GM21447 (cell line): Measurements from ENCODE around the gene RPS27.
"Not testable (repeated sequence)": the region's sequence is repeated elsewhere in the genome, so short reads cannot be mapped to it uniquely, and the experiment has no call there.

ENCODE experiments used
- ATAC-seq: cut with Tn5 transposase; IDR thresholded peaks from one replicate; pipeline ENCODE4 v1.9.1; 2021; ENCODE audit not compliant: unreplicated experiment

RPS27 gene

GRCh38 chr1:153960206-153960605 is 30.4 kb upstream of the RPS27 start:
- no peak for ATAC-seq

GRCh38 chr1:153961421-153961820 is 29.1 kb upstream of the RPS27 start:
- ATAC-seq, result no peak

- no peak for ATAC-seq
These were observed 28.2 kb upstream of the RPS27 start for GRCh38 chr1:153962088-153963029.

- ATAC-seq, result peak; percentile 45
These were observed 27.3 kb upstream of the RPS27 start, which contains the start of gene SLC39A1 for GRCh38 chr1:153963030-153963849. Gene SLC39A1, minus strand, starts transcription at chr1:153963537. Its CDS starts 822 bp downstream, at chr1:153962715.

GRCh38 chr1:153963850-153964331 is 26.7 kb upstream of the RPS27 start:
- no peak for ATAC-seq

- ATAC-seq, result peak; percentile 64
These were observed 23.2 kb upstream of the RPS27 start, which contains the start of gene CREB3L4 for GRCh38 chr1:153967107-153967999. Gene CREB3L4, plus strand, starts transcription at chr1:153967902. Its CDS starts 624 bp downstream, at chr1:153968526.

- no peak for ATAC-seq
These were observed 22.6 kb upstream of the RPS27 start for GRCh38 chr1:153968000-153968363.

GRCh38 chr1:153968408-153968807 is 22.2 kb upstream of the RPS27 start:
- no peak for ATAC-seq

- no peak for ATAC-seq
These were observed 21.6 kb upstream of the RPS27 start for GRCh38 chr1:153968972-153969371.

- ATAC-seq, result no peak
These were observed 20.2 kb upstream of the RPS27 start for GRCh38 chr1:153970346-153970745.

- no peak for ATAC-seq
These were observed 17.5 kb upstream of the RPS27 start for GRCh38 chr1:153973071-153973470.

- no peak for ATAC-seq
These were observed 17.0 kb upstream of the RPS27 start for GRCh38 chr1:153973525-153973924.

- no peak for ATAC-seq
These were observed 13.7 kb upstream of the RPS27 start for GRCh38 chr1:153976819-153977249.

GRCh38 chr1:153977250-153978240 is 13.0 kb upstream of the RPS27 start, which contains the start of gene JTB:
Gene JTB, minus strand, starts transcription at chr1:153977674. Its CDS starts 422 bp downstream, at chr1:153977252.
- peak; percentile 81 for ATAC-seq

- no peak for ATAC-seq
These were observed 12.2 kb upstream of the RPS27 start for GRCh38 chr1:153978274-153978909.

- not testable (repeated sequence) for ATAC-seq
These were observed 11.5 kb upstream of the RPS27 start for GRCh38 chr1:153979091-153979490.

GRCh38 chr1:153981735-153982134 is 8.8 kb upstream of the RPS27 start:
- ATAC-seq, result not testable (repeated sequence)

GRCh38 chr1:153984123-153984894 is 6.3 kb upstream of the RPS27 start:
- ATAC-seq, result no peak
